Keratinocyte (primary cell): ENCODE results near the gene BCAR3.

ENCODE experiments used
- EZH2 ChIP-seq: IDR thresholded peaks from one replicate; pipeline ENCODE4 v1.6.1; 2012; ENCODE audit warnings: inconsistent platforms, mild to moderate bottlenecking, low read length, moderate library complexity
- TF ChIP-seq, protein P1 (sequence below), 3 experiments: IDR thresholded peaks in 1 of 3; conservative IDR thresholded peaks in 1 of 3; optimal IDR thresholded peaks in 1 of 3; 2 replicates in 2 of 3; 3 replicates in 1 of 3; pipeline versions ENCODE3 to v1.5.1; 2011; ENCODE audit warnings: low read length in 3 of 3, mild to moderate bottlenecking in 3 of 3, moderate library complexity in 2 of 3, control low read depth in 1 of 3, inconsistent platforms in 1 of 3; ENCODE audit not compliant: insufficient read depth in 2 of 3; ENCODE audit errors: extremely low read depth in 1 of 3

DNA sequence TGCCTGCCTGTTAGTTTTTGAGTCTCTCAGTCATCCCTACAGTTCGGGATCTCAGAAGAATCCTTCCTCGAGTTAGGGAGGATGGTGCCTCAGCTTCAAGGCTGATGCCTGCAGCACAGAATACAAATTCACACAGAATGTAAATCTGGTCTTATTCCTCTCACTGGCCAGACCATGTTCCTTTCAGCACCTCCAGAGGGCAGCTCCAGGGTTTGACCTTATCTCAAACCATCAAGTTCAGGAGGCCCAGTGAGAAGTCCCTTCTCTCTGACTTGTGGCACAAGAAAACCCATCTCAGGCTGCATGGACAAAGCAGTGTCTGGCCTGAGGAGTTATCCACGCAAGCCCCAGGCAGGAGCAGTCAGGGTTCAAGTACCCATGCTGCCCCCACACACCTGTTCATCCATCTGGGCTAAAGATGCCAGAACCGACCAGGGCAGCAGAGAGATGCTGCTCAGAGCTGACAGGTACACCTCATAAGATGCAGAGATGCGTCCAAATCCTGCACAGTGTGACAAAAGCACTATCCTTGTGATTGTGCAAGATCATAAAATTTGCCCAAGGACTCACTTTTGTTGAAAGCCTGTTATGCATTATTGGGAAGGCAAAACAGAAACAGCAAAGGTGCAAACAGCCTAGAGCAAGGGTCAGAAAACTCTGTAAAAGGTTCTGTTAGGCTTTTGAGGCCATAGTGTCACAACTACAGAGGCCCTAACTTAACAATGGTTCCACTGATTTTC lies 49.8 kb downstream of the BCAR3 start:
- TF ChIP-seq EZH2, result no peak
- TF ChIP-seq, protein P1, sequence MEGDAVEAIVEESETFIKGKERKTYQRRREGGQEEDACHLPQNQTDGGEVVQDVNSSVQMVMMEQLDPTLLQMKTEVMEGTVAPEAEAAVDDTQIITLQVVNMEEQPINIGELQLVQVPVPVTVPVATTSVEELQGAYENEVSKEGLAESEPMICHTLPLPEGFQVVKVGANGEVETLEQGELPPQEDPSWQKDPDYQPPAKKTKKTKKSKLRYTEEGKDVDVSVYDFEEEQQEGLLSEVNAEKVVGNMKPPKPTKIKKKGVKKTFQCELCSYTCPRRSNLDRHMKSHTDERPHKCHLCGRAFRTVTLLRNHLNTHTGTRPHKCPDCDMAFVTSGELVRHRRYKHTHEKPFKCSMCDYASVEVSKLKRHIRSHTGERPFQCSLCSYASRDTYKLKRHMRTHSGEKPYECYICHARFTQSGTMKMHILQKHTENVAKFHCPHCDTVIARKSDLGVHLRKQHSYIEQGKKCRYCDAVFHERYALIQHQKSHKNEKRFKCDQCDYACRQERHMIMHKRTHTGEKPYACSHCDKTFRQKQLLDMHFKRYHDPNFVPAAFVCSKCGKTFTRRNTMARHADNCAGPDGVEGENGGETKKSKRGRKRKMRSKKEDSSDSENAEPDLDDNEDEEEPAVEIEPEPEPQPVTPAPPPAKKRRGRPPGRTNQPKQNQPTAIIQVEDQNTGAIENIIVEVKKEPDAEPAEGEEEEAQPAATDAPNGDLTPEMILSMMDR (optimal IDR thresholded peaks at IDR 0.05 in 1 of 3, IDR thresholded peaks at IDR 0.05 in 1 of 3, conservative IDR thresholded peaks at IDR 0.05 in 1 of 3; ENCODE audit: extremely low read depth in 1 of 3, insufficient read depth in 2 of 3, low read length in 3 of 3), result no peak
